ENCODE measurements around the gene CDK8. TPM values are rescaled to one million over a fixed set of nuclear protein-coding genes. Genes with fewer than 3 reads are reported as not detected.

Gene CDK8
- total and polyA plus RNA-seq, 9 of the 15 experiments (the other 6 are each of a cell fraction or from before 2014, with no cell fraction given), result 11.3 to 33.7 (median 20.3) TPM

DNA sequence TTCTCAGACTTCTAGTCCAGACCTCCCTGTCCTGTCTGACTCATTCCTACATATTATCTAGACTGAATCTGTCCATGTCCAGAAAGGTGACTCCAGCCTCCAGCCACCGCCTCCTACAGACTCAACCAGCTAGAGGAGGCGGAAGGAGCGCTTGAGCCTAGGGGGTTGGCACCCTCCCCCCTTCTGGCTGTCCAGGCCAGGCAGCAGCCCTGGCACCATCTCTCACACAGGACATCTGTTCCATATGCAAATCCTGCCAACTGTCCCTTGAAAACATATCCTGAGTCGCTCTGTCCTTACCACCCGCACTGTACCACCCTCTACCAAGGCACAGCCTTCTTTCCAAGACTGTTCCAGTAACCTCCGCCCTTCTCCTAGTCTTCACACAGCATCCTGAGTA is 152.9 kb downstream of the CDK8 start:
- H4K20me1 ChIP-seq (replicated peaks; ENCODE audit: control insufficient read depth, insufficient read depth, low read length), result no peaks in the 10 kb centered on the region
- 60% methylated on average over 5 of the region's 6 CpGs for WGBS (ENCODE audit: insufficient coverage, low coverage, missing lambda C conversion rate)
- FAIRE-seq (no peak), DNase-seq (ENCODE audit: extremely low read depth in 1 of 4, low spot score in 3 of 4) (no peak), ATAC-seq (no peak)
- POLR2A ChIA-PET, result no interaction called here
- no peaks in the 10 kb centered on the region for H3K9me1 ChIP-seq (ENCODE audit: control insufficient read depth, insufficient read depth, low read length)
- CTCF ChIA-PET (ENCODE audit: low intra/inter-chr PET ratio), result no interaction called here
- H3K27ac ChIP-seq (ENCODE audit: extremely low read depth, low read depth, low read length), result no peak overlapping the region
- peaks cover 11% of the 10 kb centered on the region; the same call in 2 of the 3 replicates for H3K36me3 ChIP-seq (ENCODE audit: control insufficient read depth, insufficient read depth, low read length)
- no peaks in the 10 kb centered on the region for H3K79me2 ChIP-seq (ENCODE audit: control insufficient read depth, insufficient read depth, low read length)
- H3K9ac ChIP-seq (ENCODE audit: insufficient read depth in 1 of 2, low read depth in 2 of 2, low read length in 2 of 2), result no peak overlapping the region
- intact Hi-C loops (cut with micrococcal nuclease), result no loop called here
- no TSS peak for BruUV-seq (replicated peaks)
- no peak overlapping the region for H2AFZ ChIP-seq (ENCODE audit: low read depth, low read length)
- H3K9me3 ChIP-seq (replicated peaks; ENCODE audit: control insufficient read depth, insufficient read depth, low read depth, low read length), result no peaks in the 10 kb centered on the region
- H3K27me3 ChIP-seq (ENCODE audit: control insufficient read depth in 2 of 2, insufficient read depth in 2 of 2, low read length in 2 of 2), result no peaks in the 10 kb centered on the region
- TF ChIP-seq LCOR (CRISPR knock-in tag; IDR thresholded peaks at IDR 0.05) (no peak), ZNF24 (IDR thresholded peaks at IDR 0.05) (no peak), KDM4B (IDR thresholded peaks at IDR 0.05; ENCODE audit: borderline replicate concordance in 2 of 2, low read depth in 1 of 2) (no peak), PRMT5 (CRISPR knock-in tag; IDR thresholded peaks at IDR 0.05) (no peak), STAT5A (IDR thresholded peaks at IDR 0.05; ENCODE audit: borderline replicate concordance, low read length) (no peak), SP1 (CRISPR knock-in tag; IDR thresholded peaks at IDR 0.05) (no peak), BRD9 (IDR thresholded peaks at IDR 0.05; ENCODE audit: low read depth, partially characterized antibody) (no peak), PTTG1 (tag; IDR thresholded peaks at IDR 0.05; ENCODE audit: low read depth) (no peak), MAFF (IDR thresholded peaks at IDR 0.05; ENCODE audit: low read length) (no peak)
- TF ChIP-seq, protein P1, sequence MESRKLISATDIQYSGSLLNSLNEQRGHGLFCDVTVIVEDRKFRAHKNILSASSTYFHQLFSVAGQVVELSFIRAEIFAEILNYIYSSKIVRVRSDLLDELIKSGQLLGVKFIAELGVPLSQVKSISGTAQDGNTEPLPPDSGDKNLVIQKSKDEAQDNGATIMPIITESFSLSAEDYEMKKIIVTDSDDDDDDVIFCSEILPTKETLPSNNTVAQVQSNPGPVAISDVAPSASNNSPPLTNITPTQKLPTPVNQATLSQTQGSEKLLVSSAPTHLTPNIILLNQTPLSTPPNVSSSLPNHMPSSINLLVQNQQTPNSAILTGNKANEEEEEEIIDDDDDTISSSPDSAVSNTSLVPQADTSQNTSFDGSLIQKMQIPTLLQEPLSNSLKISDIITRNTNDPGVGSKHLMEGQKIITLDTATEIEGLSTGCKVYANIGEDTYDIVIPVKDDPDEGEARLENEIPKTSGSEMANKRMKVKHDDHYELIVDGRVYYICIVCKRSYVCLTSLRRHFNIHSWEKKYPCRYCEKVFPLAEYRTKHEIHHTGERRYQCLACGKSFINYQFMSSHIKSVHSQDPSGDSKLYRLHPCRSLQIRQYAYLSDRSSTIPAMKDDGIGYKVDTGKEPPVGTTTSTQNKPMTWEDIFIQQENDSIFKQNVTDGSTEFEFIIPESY (CRISPR knock-in tag; IDR thresholded peaks at IDR 0.05), result no peak
- no peak overlapping the region for H3K4me3 ChIP-seq
- peaks cover 0 to 3% of the 10 kb centered on the region in 2 experiments; a peak in 3 of 5 replicates for H3K4me1 ChIP-seq (replicated peaks in 1 of 2; ENCODE audit: control insufficient read depth in 2 of 2, insufficient read depth in 2 of 2, low read length in 2 of 2)
- no peak overlapping the region for H3K4me2 ChIP-seq (ENCODE audit: insufficient read depth, low read length)
- in situ Hi-C loops (cut with MboI), result no loop called here

All from K562 (cell line).